Body of pancreas (tissue), 4 donors: ENCODE measurements around the gene ANKZF1. TPM values are rescaled to one million over a fixed set of nuclear protein-coding genes. Genes with fewer than 3 reads are reported as not detected.

Experiments used
- ATAC-seq: fragments of 150-250 bp; one replicate; pipeline ENCODE4 v1.9.1; 2016
- DNase-seq, 4 donors: peaks; one replicate each; pipeline ENCODE4 v3.0.0-alpha.2; 2019
- H3K27ac ChIP-seq, 4 donors: fragments of 200-600 bp; sonication (generic); 1 replicate in 3 of 4; 2 replicates in 1 of 4; pipeline versions ENCODE4 v1.5.1 to v1.6.1; 2016 to 2019; ENCODE audit warnings: mild to moderate bottlenecking in 1 of 4, mixed read lengths in 1 of 4, moderate library complexity in 1 of 4
- H3K27me3 ChIP-seq, 2 donors: fragments of 200-600 bp; sonication (generic); one replicate each; pipeline ENCODE4 v1.6.0; 2016; ENCODE audit warnings: mild to moderate bottlenecking in 1 of 2
- H3K36me3 ChIP-seq, 2 donors: fragments of 200-600 bp; sonication (generic); replicated peaks in 1 of 2; 2 replicates each; pipeline ENCODE4 v1.5.1; 2016; ENCODE audit warnings: low read depth in 2 of 2; ENCODE audit not compliant: insufficient read depth in 1 of 2
- H3K4me1 ChIP-seq: fragments of 200-600 bp; sonication (generic); one replicate; pipeline ENCODE4 v1.6.0; 2016
- H3K4me3 ChIP-seq, 2 donors: fragments of 200-600 bp; sonication (generic); 1 replicate in 1 of 2; 2 replicates in 1 of 2; pipeline ENCODE4 v1.5.1; 2016 to 2019
- H3K9me3 ChIP-seq, 3 donors: fragments of 200-600 bp; sonication (generic); 1 replicate in 2 of 3; 2 replicates in 1 of 3; pipeline ENCODE4 v1.5.1; 2016
- CTCF ChIP-seq, 7 experiments: fragments of 450-650 bp in 4 of 7; fragments of 200-600 bp in 3 of 7; sonication (generic) in 3 of 7; IDR thresholded peaks; one replicate each; pipeline ENCODE4 v1.5.1; 2016 to 2019; ENCODE audit warnings: antibody characterized with exemption in 7 of 7
- POLR2A ChIP-seq, 3 donors: fragments of 450-650 bp; IDR thresholded peaks; one replicate each; pipeline ENCODE4 v1.6.1; 2016; ENCODE audit warnings: antibody characterized with exemption in 3 of 3, mild to moderate bottlenecking in 2 of 3
- WGBS, 2 donors: methylation state at CpG; one replicate each; pipeline ENCODE4 v1.1.5; 2017; 5-methylcytosine and 5-hydroxymethylcytosine counted together
- intact Hi-C: fragments of 100-400 bp; cut with DNase I; formaldehyde crosslinking; loops from one replicate; pipeline ENCODE4 v1.15.1; 2023
- total RNA-seq, 2 donors: library from RNA; depleted of rRNA; stranded (reverse); fragments of >200 nt; gene quantifications; one replicate each; pipeline ENCODE4 v1.1.0, GENCODE V29; 2016

Gene ANKZF1
- total RNA-seq, 2 donors from 2014 or later = 67.5 to 95.3 TPM

GRCh38 chr2:219269362-219270054 is 39.9 kb downstream of the ANKZF1 start:
- ATAC-seq (peak; percentile 69), DNase-seq (peak; percentile 59 to 84 (median 79))
- intact Hi-C loops = no loop called here
- H3K9me3 ChIP-seq = no peaks in the 10 kb centered on the region
- no peaks in the 10 kb centered on the region for H3K36me3 ChIP-seq
- H3K27ac ChIP-seq = no peak overlapping the region
- peaks cover 16% of the 10 kb centered on the region for H3K4me1 ChIP-seq
- no peaks in the 10 kb centered on the region for H3K27me3 ChIP-seq
- 36 to 62% methylated on average over 5 to 8 of the region's 8 CpGs for WGBS, 2 donors
- H3K4me3 ChIP-seq = no peak overlapping the region
- TF ChIP-seq CTCF (IDR thresholded peaks at IDR 0.05) (no peak), POLR2A (IDR thresholded peaks at IDR 0.05) (no peak)

- 79 to 95% methylated on average over 4 to 5 of the region's 5 CpGs for WGBS, 2 donors
- Histone ChIP-seq H3K9me3 (no peaks in the 10 kb centered on the region), H3K4me3 (no peak overlapping the region), H3K4me1 (peaks cover 16% of the 10 kb centered on the region), H3K27ac (no peak overlapping the region), H3K36me3 (no peaks in the 10 kb centered on the region), H3K27me3 (no peaks in the 10 kb centered on the region)
- DNase-seq (no peak), ATAC-seq (no peak)
- no peak for TF ChIP-seq POLR2A (IDR thresholded peaks at IDR 0.05)
- no peak for TF ChIP-seq CTCF (IDR thresholded peaks at IDR 0.05)
- intact Hi-C loops = no loop called here
Observed at GRCh38 chr2:219270055-219270372, 40.4 kb downstream of the ANKZF1 start.

GRCh38 chr2:219271021-219271420 is 41.4 kb downstream of the ANKZF1 start:
- ATAC-seq (no peak), DNase-seq (no peak)
- Histone ChIP-seq H3K27me3 (no peaks in the 10 kb centered on the region), H3K4me3 (no peak overlapping the region), H3K27ac (no peak overlapping the region), H3K9me3 (no peaks in the 10 kb centered on the region), H3K36me3 (no peaks in the 10 kb centered on the region), H3K4me1 (peaks cover 16% of the 10 kb centered on the region)
- TF ChIP-seq POLR2A (IDR thresholded peaks at IDR 0.05) (no peak), CTCF (IDR thresholded peaks at IDR 0.05) (no peak)
- 92% methylated on average over 2 of the region's 2 CpGs; no CpG with 5 or more reads in 1 of the 2 donors for WGBS, 2 donors
- intact Hi-C loops = no loop called here

GRCh38 chr2:219272356-219272755 is 42.8 kb downstream of the ANKZF1 start:
- intact Hi-C loops = no loop called here
- DNase-seq = no peak
- no peak overlapping the region for H3K27ac ChIP-seq
- no peaks in the 10 kb centered on the region for H3K27me3 ChIP-seq
- 57 to 64% methylated on average over 4 of the region's 4 CpGs for WGBS, 2 donors
- ATAC-seq = no peak
- no peak for TF ChIP-seq CTCF (IDR thresholded peaks at IDR 0.05)
- TF ChIP-seq POLR2A (IDR thresholded peaks at IDR 0.05) = no peak
- H3K36me3 ChIP-seq = no peaks in the 10 kb centered on the region
- H3K4me3 ChIP-seq = no peak overlapping the region
- H3K4me1 ChIP-seq = peaks cover 16% of the 10 kb centered on the region
- no peaks in the 10 kb centered on the region for H3K9me3 ChIP-seq

GRCh38 chr2:219272995-219273394 is 43.4 kb downstream of the ANKZF1 start:
- Histone ChIP-seq H3K27me3 (no peaks in the 10 kb centered on the region), H3K36me3 (no peaks in the 10 kb centered on the region), H3K4me1 (peaks cover 22% of the 10 kb centered on the region), H3K27ac (no peak overlapping the region), H3K4me3 (no peak overlapping the region), H3K9me3 (no peaks in the 10 kb centered on the region)
- intact Hi-C loops = no loop called here
- TF ChIP-seq POLR2A (IDR thresholded peaks at IDR 0.05) (no peak), CTCF (IDR thresholded peaks at IDR 0.05) (no peak)
- 64 to 68% methylated on average over 2 of the region's 2 CpGs for whole genome bisulfite sequencing, 2 donors
- DNase-seq (no peak), ATAC-seq (no peak)
